Endothelial cell of umbilical vein (primary cell): ENCODE measurements around the gene TCIRG1. TPM values are rescaled to one million over a fixed set of nuclear protein-coding genes. Genes with fewer than 3 reads are reported as not detected.
A peak's percentile ranks its signal among the peaks of the same experiment; 100 is the strongest.
"Not testable (repeated sequence)": the region's sequence is repeated elsewhere in the genome, so short reads cannot be mapped to it uniquely, and the experiment has no call there.

Experiments used
- BruUV-seq: library from RNA; stranded (reverse); fragments of 400-500 nt; replicated peaks from 2 replicates; lab custom pipeline; 2021; lab: Mats Ljungman, UMichigan
- CTCF ChIA-PET: fragments of 300-600, 350-600 bp; sonication (Branson Sonifier 250); formaldehyde crosslinking; loops from one replicate; lab custom pipeline; 2021; ENCODE audit warnings: antibody characterized with exemption, inconsistent platforms; lab: Charles Lee
- POLR2A ChIA-PET: fragments of 300-600, 350-600 bp; sonication (Branson Sonifier 250); formaldehyde crosslinking; loops from one replicate; lab custom pipeline; 2021; ENCODE audit warnings: antibody characterized with exemption, inconsistent platforms; lab: Charles Lee
- DNase-seq: peaks from one replicate; pipeline ENCODE4 v3.0.0-alpha.2; 2011; ENCODE audit warnings: low read depth, low spot score
- FAIRE-seq: peaks from 2 replicates; lab custom pipeline; 2011; peaks lifted over from hg19 to GRCh38; lab: Jason Lieb, UNC
- H2AFZ ChIP-seq: 2 replicates; pipeline ENCODE4 v1.6.0; 2012; ENCODE audit warnings: low read depth, low read length, control low read depth, inconsistent platforms
- H3K27ac ChIP-seq: 2 replicates; pipeline ENCODE4 v1.5.1; 2011; ENCODE audit warnings: low read depth, mild to moderate bottlenecking, control low read depth, low read length, moderate library complexity; ENCODE audit not compliant: insufficient read depth
- H3K27me3 ChIP-seq, 2 experiments: 2 replicates each; pipeline versions ENCODE4 v1.6.0 to v1.6.1; 2011; ENCODE audit warnings: low read length in 2 of 2, mixed read lengths in 1 of 2; ENCODE audit not compliant: control insufficient read depth in 2 of 2, insufficient read depth in 2 of 2
- H3K36me3 ChIP-seq, 2 experiments: 2 replicates in 1 of 2; 3 replicates in 1 of 2; pipeline ENCODE4 v1.5.1; 2011; ENCODE audit warnings: low read length in 2 of 2, mild to moderate bottlenecking in 1 of 2, moderate library complexity in 1 of 2; ENCODE audit not compliant: control insufficient read depth in 2 of 2, insufficient read depth in 2 of 2; ENCODE audit errors: extremely low read depth in 1 of 2
- H3K4me1 ChIP-seq: 3 replicates; pipeline ENCODE4 v1.5.1; 2011; ENCODE audit warnings: mild to moderate bottlenecking, low read length; ENCODE audit not compliant: control insufficient read depth, insufficient read depth; ENCODE audit errors: extremely low read depth
- H3K4me2 ChIP-seq: 2 replicates; pipeline ENCODE4 v1.6.1; 2011; ENCODE audit warnings: low read length, control low read depth, mixed read lengths; ENCODE audit not compliant: insufficient read depth
- H3K4me3 ChIP-seq, 3 experiments: fragments of 200-600 bp in 1 of 3; sonication (generic), shearing (Covaris generic) in 1 of 3; replicated peaks in 1 of 3; 2 replicates each; pipeline ENCODE4 v1.5.1; 2011 to 2016; ENCODE audit warnings: control low read depth in 3 of 3, low read length in 3 of 3, mild to moderate bottlenecking in 2 of 3, inconsistent platforms in 1 of 3, low read depth in 1 of 3, moderate library complexity in 1 of 3; ENCODE audit not compliant: insufficient read depth in 1 of 3
- H3K79me2 ChIP-seq: 2 replicates; pipeline ENCODE4 v1.6.0; 2012; ENCODE audit warnings: low read length, inconsistent platforms; ENCODE audit not compliant: control insufficient read depth, insufficient read depth
- H3K9ac ChIP-seq: replicated peaks from 2 replicates; pipeline ENCODE3; 2011; ENCODE audit warnings: low read length, control low read depth; ENCODE audit not compliant: insufficient read depth; ENCODE audit errors: extremely low read depth
- H3K9me1 ChIP-seq: replicated peaks from 3 replicates; pipeline ENCODE4 v1.6.0; 2011; ENCODE audit warnings: mild to moderate bottlenecking, low read length; ENCODE audit not compliant: control insufficient read depth, insufficient read depth; ENCODE audit errors: extremely low read depth
- H3K9me3 ChIP-seq: replicated peaks from 2 replicates; pipeline ENCODE4 v1.5.1; 2012; ENCODE audit warnings: low read length, inconsistent platforms; ENCODE audit not compliant: control insufficient read depth, insufficient read depth
- H4K20me1 ChIP-seq: replicated peaks from 2 replicates; pipeline ENCODE3; 2011; ENCODE audit warnings: mild to moderate bottlenecking, low read length; ENCODE audit not compliant: control insufficient read depth, insufficient read depth; ENCODE audit errors: extremely low read depth
- dilution Hi-C: fragments of 300-500 bp; cut with MboI; formaldehyde crosslinking; loops from one replicate; pipeline ENCODE4 v1.15.0; 2019; ENCODE audit warnings: low sequenced_read_pairs; ENCODE audit not compliant: extremely low pct_ligation_motif_present
- intact Hi-C: fragments of 100-400 bp; cut with micrococcal nuclease; formaldehyde crosslinking; loops from one replicate; pipeline ENCODE4 v1.10.0; 2022
- polyA plus RNA-seq, 4 experiments: library from polyadenylated mRNA; depleted of rRNA in 3 of 4; stranded (reverse) in 3 of 4; unstranded in 1 of 4; fragments of >200 nt; gene quantifications; 2 replicates each; pipeline versions ENCODE4 v1.2.1 to v1.2.3, GENCODE V29; 2011 to 2012; ENCODE audit warnings: missing spikeins in 1 of 4
- total RNA-seq: library from RNA; stranded (reverse); gene quantifications from 2 replicates; pipeline ENCODE4 v1.2.3, GENCODE V29; 2021
- TF ChIP-seq, protein P1 (sequence below), 2 donors: IDR thresholded peaks; 1 replicate in 1 of 2; 2 replicates in 1 of 2; pipeline ENCODE4 v1.5.1; 2011; ENCODE audit warnings: low read length in 2 of 2, mild to moderate bottlenecking in 2 of 2, moderate library complexity in 2 of 2, control low read depth in 1 of 2, inconsistent platforms in 1 of 2, low read depth in 1 of 2; ENCODE audit not compliant: insufficient read depth in 1 of 2; ENCODE audit errors: extremely low read depth in 1 of 2

TCIRG1 gene
- total and polyA plus RNA-seq, 2 donors (not counting 3 experiments of a cell fraction or from before 2014, with no cell fraction given): 134 to 183 TPM

DNA sequence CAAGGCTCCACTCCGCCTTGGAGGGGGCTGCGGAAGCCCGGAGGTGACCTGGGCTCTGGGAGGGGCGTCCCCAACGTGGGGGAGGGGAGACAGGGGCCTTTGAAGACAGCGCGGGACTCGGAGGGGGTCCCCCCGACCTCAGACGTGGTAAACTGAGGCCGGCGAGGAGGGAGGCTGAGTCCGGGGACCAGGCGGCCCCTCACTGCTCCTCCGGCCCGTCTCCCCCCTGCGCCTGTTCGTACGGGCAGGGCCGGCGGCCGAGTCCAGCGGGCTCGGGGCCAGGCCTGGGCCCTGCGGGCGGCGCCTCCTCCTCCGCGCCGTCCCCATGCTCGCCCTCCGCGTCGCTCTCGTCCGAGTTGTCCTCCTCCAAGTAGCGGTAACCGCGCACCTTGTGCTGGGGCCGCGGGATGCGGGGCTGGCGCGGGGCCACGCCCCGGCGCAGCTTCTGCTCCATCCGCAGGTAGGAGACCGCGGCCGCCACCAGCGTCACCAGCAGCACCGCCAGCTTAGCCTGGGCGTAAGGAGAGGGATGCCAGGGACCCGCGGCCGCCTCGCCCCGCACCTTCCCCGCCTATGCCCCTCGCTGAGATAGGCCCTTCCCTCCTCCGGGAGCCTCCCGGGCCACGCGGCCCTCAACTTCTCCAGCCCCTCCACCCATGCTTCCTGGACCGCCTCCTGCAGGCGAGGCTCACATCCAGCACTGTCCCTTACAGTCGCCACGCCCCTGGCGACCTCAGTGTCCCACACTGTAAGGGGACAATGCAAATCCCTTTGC lies 47.3 kb upstream of the TCIRG1 start:
- FAIRE-seq, H3K4me2 ChIP-seq, H3K4me1 ChIP-seq, H3K79me2 ChIP-seq, H3K36me3 ChIP-seq, POLR2A ChIA-PET, H3K27ac ChIP-seq, H3K9me1 ChIP-seq, intact Hi-C loops, dilution Hi-C loops, H4K20me1 ChIP-seq, H3K9me3 ChIP-seq, H3K4me3 ChIP-seq, H3K27me3 ChIP-seq, H2AFZ ChIP-seq, H3K9ac ChIP-seq, DNase-seq, CTCF ChIA-PET, BruUV-seq: not testable (repeated sequence)

DNA sequence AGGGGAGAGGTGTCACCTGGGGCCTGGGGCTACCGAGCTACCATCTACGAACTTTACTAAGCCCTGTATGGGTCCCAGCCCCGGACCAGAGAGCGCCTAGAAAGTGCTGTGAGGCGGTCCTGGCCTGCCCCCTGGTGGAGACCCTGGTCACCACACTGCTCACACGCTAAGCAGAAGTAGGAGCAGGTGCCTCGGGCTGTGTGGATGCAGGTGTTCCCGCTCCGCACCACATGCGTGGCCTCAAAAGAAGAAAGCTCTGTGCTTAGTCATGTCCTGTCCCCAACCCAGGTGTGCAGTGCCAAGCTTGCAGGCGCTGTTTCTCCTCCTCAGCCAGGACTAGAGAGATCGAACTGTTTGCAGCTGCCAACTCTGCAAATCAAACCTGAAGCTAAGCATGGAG lies 45.0 kb upstream of the TCIRG1 start:
- H2AFZ ChIP-seq, H3K9me1 ChIP-seq, BruUV-seq, H3K4me2 ChIP-seq, H3K9ac ChIP-seq, POLR2A ChIA-PET, H3K4me3 ChIP-seq, H3K4me1 ChIP-seq, FAIRE-seq, H3K27ac ChIP-seq, dilution Hi-C loops, DNase-seq, H3K36me3 ChIP-seq, H3K9me3 ChIP-seq, H3K27me3 ChIP-seq, H3K79me2 ChIP-seq, intact Hi-C loops, H4K20me1 ChIP-seq: not testable (repeated sequence)
- TF ChIP-seq, protein P1, sequence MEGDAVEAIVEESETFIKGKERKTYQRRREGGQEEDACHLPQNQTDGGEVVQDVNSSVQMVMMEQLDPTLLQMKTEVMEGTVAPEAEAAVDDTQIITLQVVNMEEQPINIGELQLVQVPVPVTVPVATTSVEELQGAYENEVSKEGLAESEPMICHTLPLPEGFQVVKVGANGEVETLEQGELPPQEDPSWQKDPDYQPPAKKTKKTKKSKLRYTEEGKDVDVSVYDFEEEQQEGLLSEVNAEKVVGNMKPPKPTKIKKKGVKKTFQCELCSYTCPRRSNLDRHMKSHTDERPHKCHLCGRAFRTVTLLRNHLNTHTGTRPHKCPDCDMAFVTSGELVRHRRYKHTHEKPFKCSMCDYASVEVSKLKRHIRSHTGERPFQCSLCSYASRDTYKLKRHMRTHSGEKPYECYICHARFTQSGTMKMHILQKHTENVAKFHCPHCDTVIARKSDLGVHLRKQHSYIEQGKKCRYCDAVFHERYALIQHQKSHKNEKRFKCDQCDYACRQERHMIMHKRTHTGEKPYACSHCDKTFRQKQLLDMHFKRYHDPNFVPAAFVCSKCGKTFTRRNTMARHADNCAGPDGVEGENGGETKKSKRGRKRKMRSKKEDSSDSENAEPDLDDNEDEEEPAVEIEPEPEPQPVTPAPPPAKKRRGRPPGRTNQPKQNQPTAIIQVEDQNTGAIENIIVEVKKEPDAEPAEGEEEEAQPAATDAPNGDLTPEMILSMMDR (IDR thresholded peaks at IDR 0.05; ENCODE audit: extremely low read depth in 1 of 2, insufficient read depth in 1 of 2, low read depth in 1 of 2, low read length in 2 of 2): peak; percentile 35 to 53
- CTCF ChIA-PET: interaction anchor here (1.4 kb wide), 1 partner anchor 38 kb away, joined by 5 read pairs; no protein-coding TSS in a partner anchor

DNA sequence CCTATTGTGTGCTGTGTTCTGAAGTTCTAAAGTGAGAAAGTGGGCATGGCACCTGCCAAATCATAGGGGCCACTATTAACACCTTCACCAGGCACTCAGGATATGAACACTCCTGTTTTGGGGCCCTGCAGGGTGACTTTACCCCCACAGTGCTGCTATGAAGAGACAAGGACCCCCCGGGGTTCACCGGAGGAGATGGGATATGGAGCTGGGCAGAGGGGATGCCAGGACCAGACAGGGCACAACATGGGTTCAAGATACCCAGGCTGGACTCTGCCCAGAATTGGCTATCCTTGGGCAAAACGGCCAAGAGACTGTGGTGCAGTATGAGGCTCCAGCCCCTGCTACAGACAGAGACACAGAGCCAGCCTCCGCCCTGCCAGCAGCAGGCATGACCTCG lies 44.4 kb upstream of the TCIRG1 start:
- H4K20me1 ChIP-seq, H3K27me3 ChIP-seq, H3K9me3 ChIP-seq, intact Hi-C loops, BruUV-seq, H3K4me3 ChIP-seq, H3K79me2 ChIP-seq, DNase-seq, H3K9me1 ChIP-seq, FAIRE-seq, H3K36me3 ChIP-seq, H3K9ac ChIP-seq, H3K4me2 ChIP-seq, H3K27ac ChIP-seq, H3K4me1 ChIP-seq, dilution Hi-C loops, H2AFZ ChIP-seq: not testable (repeated sequence)
- POLR2A ChIA-PET: interaction anchor here (0.5 kb wide), 1 partner anchor 193 kb away, joined by 3 read pairs; no protein-coding TSS in a partner anchor
- CTCF ChIA-PET: interaction anchor here (1.4 kb wide), 1 partner anchor 39 kb away, joined by 5 read pairs; no protein-coding TSS in a partner anchor
